ENCODE results near the gene KIRREL3.

DNA sequence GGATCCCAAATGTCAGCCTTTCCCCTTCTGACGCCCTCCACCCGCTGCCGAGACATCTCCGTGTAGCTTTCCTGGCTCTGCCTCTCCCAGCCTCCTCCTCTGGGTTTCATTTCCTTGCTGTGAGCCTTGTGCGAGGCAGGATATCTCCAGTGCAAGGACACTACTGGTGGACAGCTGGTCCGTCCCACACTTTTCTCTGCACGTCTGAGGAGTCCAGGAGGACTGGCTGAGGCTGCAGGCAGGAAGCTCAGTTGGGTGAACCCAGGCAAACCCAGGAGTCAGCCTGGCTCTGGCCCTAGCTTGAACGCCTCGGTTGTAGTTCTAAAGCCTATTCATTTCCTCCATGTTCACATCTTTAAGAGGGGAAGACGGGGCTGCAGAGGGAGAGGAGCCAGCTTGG lies 499.6 kb downstream of the KIRREL3 start:
- TF ChIP-seq, protein P1, sequence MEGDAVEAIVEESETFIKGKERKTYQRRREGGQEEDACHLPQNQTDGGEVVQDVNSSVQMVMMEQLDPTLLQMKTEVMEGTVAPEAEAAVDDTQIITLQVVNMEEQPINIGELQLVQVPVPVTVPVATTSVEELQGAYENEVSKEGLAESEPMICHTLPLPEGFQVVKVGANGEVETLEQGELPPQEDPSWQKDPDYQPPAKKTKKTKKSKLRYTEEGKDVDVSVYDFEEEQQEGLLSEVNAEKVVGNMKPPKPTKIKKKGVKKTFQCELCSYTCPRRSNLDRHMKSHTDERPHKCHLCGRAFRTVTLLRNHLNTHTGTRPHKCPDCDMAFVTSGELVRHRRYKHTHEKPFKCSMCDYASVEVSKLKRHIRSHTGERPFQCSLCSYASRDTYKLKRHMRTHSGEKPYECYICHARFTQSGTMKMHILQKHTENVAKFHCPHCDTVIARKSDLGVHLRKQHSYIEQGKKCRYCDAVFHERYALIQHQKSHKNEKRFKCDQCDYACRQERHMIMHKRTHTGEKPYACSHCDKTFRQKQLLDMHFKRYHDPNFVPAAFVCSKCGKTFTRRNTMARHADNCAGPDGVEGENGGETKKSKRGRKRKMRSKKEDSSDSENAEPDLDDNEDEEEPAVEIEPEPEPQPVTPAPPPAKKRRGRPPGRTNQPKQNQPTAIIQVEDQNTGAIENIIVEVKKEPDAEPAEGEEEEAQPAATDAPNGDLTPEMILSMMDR (IDR thresholded peaks at IDR 0.05): no peak
- TF ChIP-seq EP300 (IDR thresholded peaks at IDR 0.05): no peak

Measured in ovary (tissue), 3 donors.